ENCODE results near the gene PDE3B.
"Not testable (repeated sequence)": the region's sequence is repeated elsewhere in the genome, so short reads cannot be mapped to it uniquely, and the experiment has no call there.

Gene PDE3B

GRCh38 chr11:14642453-14642852, 1.2 kb upstream of the PDE3B start:
- no peak for DNase-seq

- DNase-seq = no peak
Observed at GRCh38 chr11:14642873-14643696, 519 bp upstream of the PDE3B start.

DNA sequence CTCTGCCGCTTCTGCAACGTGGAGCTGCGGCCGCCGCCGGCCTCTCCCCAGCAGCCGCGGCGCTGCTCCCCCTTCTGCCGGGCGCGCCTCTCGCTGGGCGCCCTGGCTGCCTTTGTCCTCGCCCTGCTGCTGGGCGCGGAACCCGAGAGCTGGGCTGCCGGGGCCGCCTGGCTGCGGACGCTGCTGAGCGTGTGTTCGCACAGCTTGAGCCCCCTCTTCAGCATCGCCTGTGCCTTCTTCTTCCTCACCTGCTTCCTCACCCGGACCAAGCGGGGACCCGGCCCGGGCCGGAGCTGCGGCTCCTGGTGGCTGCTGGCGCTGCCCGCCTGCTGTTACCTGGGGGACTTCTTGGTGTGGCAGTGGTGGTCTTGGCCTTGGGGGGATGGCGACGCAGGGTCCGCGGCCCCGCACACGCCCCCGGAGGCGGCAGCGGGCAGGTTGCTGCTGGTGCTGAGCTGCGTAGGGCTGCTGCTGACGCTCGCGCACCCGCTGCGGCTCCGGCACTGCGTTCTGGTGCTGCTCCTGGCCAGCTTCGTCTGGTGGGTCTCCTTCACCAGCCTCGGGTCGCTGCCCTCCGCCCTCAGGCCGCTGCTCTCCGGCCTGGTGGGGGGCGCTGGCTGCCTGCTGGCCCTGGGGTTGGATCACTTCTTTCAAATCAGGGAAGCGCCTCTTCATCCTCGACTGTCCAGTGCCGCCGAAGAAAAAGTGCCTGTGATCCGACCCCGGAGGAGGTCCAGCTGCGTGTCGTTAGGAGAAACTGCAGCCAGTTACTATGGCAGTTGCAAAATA, 816 bp downstream of the PDE3B start:
- no peak for DNase-seq

DNA sequence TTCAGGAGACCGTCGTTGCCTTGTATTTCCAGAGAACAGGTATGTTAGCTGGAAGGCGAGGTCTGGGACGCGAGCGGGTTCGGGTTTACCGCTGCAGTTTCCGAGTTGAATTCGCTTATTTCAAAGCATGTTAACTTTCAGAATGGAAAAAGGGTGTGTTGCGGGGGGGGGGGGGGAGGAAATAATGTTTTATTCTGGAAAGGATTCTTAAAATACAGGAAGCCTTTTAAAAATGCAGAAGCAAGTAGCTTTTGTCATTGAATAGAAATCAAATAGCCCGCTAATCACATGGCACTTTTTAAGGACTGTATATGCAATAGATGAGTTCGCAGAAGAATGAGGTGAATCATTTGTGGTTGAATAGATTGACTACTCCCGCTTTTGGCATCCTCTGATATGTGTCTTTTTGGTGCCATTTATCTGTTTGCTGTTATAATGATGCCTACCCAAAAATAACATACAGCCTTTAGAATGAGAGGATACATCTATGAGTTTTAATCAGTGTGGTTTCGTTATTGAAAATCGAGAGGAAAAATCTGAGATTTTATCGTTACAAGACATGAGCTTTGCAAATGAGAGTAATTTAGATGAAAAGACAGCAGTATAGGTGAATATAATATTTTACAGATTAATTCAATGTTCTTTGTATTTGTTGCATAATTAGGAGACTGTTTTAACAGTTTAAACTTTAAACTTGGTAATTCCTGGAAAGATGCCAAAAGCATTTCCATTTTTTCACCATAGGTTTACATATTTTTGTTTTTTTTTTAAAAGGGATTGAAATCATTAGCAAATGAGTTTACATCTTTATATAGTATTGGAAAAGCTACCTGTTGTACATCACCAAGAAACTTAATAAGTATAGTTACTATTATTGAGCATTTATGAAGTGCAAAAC, 1.7 kb downstream of the PDE3B start:
- no peak for DNase-seq

DNA sequence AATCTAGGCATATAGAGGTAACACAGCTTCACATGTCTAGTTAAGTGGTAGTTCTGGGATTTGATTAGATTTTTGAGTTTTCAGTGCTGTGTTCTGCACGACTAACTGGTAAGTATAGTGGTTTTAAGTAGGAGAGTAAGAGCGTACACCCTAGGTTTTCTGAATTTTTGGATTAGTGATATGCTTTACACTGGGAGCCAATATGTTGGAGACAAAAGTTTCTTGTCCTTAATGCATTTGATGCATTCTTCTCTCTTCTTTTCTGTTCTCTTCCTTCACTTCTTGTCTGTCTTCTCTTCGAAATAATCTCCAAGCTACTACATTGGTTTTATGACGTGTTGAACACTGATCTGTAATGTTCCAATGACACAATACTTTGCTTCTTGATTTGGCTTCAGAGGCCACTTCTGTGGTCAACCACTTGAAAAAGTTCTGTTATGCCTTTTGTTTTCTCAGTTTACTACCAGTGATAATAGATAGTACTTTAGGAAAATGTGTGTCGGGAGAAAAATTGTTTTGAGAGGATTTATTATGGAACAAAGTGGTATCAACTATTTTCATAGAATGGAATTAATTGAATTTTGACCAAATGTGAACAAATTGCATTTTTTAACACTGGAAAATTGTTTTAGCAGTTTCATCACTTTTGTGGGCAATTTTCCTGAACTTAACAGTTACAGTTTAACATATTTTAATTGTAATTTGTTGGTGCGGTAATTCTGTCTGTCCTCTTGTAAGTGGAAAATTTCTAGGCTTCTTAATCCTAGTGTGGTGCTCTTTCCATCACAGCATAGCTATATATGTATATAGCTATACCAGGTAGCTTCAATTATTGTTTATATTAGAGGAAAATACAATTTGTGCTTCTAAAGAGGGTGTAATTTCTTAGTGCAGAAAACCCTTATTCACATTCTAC, 2.6 kb downstream of the PDE3B start:
- DNase-seq = no peak

DNA sequence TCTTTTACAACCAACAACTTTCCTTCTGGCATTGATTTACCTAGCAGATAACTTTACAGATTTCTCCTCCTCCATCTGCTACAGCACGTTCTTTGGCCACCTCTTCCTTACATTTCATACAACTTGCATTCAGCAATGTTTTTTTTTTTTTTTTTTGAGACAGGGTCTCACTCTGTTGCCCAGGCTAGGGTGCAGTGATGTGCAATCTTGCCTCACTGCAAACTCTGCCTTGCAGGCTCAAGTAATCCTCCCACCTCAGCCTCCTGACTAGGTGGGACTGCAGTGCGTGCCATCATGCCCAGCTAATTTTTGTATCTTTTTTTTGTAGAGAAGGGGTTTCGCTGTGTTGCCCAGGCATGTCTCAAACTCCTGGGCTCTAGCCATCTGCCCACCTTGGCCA, 6.5 kb downstream of the PDE3B start:
- no peak for DNase-seq

DNA sequence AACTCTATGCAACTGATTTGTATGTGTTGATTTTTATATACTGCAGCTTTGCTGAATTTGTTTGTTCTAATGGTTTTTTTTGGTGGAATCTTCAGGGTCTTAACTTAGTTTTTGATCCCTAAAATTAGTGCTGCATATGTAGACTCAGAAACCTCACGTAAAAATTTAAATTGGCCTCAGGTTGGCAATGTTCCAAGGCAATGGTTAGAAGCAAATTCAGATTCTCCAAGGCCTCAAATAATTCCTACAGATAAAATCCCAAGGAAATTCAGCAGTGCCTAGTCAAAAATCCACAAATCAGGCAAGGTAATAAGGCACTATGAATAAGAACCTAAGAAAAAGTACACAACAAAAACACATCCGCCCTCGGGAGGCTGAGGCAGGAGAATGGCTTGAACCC, 9.5 kb downstream of the PDE3B start:
- DNase-seq = no peak

DNA sequence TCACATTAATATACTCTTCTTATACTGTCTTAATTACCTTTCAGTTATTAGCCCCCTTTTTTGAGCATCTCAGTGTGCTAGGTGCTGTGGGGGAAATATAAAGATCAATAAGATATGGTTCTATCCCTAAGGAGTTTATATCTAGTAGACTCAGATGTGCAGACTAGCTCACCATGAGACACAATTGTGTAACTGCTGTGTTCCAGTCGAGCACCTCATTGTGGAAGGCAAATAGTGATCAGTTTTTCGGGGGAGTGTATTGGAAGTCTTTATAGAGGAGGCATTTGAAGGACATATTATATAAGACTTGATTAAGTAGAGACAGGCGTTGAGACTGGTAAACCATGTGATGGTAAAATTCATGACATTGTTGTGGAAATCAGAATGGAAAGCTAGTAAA, 11.8 kb downstream of the PDE3B start:
- no peak for DNase-seq

GRCh38 chr11:14656536-14657457, 13.2 kb downstream of the PDE3B start:
- no peak for DNase-seq

GRCh38 chr11:14657841-14658240, 14.2 kb downstream of the PDE3B start:
- DNase-seq = no peak

GRCh38 chr11:14664926-14665325, 21.3 kb downstream of the PDE3B start:
- DNase-seq = not testable (repeated sequence)

DNA sequence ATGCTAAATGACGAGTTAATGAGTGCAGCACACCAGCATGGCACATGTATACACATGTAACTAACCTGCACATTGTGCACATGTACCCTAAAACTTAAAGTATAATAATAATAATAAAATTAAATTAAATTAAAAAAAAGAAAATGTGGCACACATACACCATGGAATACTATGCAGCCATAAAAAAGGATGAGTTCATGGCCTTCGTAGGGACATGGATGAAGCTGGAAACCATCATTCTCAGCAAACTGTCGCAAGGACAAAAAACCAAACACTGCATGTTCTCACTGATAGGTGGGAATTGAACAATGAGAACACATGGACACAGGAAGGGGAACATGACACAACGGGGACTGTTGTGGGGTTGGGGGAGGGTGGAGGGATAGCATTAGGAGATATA, 23.7 kb downstream of the PDE3B start:
- DNase-seq = not testable (repeated sequence)

DNA sequence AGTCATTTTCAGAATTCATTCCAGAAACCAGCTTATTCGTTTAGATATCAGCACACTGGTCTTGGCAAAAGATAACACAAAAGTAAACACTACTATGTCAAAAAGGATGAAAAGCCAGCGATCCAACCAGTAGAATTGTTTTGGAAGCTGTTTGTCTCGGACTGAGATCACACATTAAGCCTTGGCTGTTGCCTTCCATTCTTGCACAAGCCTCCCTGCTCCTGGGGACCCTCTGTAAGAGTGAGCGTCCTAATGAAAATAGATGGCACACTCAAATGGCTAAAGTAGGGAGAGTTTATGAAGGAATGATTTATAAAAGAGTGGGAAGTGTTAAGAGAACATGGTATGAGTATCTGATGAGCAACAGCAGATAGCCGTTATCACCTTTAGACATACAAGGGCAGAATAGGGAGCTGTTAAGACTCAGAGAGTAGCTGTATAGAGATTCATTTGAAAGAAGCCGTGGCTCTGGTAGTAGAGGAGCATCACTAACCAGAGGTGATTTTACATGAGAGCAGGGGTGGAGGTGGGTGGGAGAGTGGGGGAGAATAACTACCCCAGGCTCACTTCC, 25.2 kb downstream of the PDE3B start:
- DNase-seq = no peak

DNA sequence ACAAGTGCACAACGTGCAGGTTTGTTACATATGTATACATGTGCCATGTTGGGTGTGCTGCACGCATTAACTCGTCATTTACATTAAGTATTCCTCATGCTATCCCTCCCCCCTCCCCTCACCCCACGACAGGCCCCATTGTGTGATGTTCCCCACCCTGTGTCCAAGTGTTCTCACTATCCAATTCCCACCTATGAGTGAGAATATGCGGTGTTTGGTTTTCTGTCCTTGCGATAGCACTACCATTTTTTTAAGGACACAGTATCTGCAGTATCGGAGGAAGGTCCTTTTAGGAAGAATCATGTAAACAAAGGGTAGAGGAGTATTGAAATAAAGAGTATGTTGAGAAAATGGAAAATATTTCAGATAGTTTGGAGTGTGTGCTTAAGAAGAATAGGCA, 25.9 kb downstream of the PDE3B start:
- no peak for DNase-seq

GRCh38 chr11:14669958-14670357, 26.4 kb downstream of the PDE3B start:
- no peak for DNase-seq

- no peak for DNase-seq
Observed at GRCh38 chr11:14672635-14673034, 29.0 kb downstream of the PDE3B start.

- DNase-seq = no peak
Observed at GRCh38 chr11:14673421-14673820, 29.8 kb downstream of the PDE3B start.

DNA sequence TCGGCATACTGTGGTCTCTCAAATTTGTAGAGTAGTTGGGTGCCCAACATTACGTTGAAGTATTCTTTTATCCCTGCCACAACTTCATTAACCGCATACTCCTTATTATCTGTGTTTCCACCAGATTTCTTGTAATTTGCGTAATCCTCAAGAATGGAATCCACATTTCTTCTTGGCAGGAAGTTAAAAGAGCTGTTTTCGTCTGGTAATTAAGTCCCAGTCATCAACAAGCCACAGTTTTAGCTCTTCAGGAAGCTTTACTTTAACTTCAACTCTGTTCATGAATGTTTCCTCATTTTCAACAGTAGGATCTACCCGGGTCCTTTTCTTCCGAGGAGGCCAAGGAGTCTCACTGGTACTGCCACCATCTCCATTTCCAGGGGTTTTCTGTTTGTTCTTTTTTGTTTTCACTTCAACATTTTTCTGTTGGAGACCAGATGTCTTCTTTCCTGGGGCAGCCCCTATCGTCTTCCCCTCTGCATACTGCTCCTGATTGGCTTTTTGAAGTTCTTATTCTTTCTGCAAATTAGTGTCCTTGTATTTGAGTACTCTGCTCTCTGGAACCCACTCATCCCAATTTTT, 30.3 kb downstream of the PDE3B start:
- DNase-seq = no peak

- no peak for DNase-seq
Observed at GRCh38 chr11:14676068-14676467, 32.5 kb downstream of the PDE3B start.

DNA sequence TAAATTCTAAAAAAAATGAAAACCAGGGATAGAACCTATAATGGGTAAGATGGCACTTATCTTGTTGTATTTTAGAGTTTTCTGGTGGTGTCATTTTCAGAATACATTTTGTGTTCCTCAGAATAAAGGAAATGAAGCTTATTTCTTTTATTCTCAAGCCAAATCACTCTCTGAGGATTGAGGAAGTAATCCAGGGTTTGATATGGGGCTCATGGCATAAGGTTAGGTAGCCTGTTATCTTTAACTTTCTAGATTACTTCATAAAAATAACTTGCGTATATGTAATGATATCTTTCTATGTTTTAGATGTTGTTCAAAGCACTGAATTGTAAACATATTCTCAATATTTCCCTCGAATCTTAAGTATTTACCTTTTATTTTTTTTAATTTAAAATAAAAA, 33.5 kb downstream of the PDE3B start:
- no peak for DNase-seq

Data from midbrain (tissue), 1 donor.